Inferior parietal cortex (tissue), 1 donor: ENCODE results near the gene DOP1A.
"Not testable (repeated sequence)": the region's sequence is repeated elsewhere in the genome, so short reads cannot be mapped to it uniquely, and the experiment has no call there.

Experiments used
- DNase-seq: peaks from one replicate; pipeline ENCODE4 v3.0.0-alpha.2; 2016; ENCODE audit errors: extremely low spot score

Gene DOP1A

GRCh38 chr6:83153883-83154521 lies 86.5 kb downstream of the DOP1A start:
- DNase-seq: no peak

DNA sequence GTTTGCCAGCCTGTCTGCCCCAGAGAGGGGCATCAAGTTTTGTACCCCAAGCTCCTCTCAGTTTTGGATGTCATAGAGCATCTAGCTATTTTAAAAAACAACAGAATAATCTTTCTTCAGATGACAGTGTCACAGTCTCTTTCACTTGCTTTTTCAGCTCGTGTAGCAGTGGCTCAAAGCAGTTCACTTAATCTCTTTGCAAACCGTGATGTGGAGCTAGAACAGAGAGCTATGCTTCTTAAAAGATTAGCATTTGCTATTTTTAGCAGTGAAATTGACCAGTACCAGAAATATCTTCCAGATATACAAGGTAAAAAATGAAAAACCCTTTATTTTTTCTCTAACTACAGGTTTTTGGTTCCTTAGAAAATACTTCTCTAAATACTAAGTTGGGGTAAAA lies 88.3 kb downstream of the DOP1A start:
- DNase-seq: no peak

DNA sequence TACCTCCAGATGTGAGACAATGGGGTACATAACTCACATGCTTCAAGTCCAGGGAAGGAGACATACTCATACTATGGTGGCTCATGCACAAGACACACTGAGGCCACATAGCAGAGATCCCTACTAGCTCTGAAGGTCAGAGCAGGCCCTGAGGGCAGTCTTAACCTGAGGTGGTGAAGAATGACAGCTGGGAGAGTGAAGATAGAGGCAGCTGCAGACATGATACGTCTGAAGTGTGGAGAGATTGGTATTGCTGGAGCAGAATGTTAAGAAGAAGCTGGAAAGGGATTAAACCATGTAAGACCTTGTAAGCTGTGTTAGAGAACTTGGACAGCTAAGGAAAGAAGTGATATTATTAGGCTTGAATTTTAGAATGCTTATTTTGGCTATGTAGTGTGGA lies 92.7 kb downstream of the DOP1A start:
- no peak for DNase-seq

DNA sequence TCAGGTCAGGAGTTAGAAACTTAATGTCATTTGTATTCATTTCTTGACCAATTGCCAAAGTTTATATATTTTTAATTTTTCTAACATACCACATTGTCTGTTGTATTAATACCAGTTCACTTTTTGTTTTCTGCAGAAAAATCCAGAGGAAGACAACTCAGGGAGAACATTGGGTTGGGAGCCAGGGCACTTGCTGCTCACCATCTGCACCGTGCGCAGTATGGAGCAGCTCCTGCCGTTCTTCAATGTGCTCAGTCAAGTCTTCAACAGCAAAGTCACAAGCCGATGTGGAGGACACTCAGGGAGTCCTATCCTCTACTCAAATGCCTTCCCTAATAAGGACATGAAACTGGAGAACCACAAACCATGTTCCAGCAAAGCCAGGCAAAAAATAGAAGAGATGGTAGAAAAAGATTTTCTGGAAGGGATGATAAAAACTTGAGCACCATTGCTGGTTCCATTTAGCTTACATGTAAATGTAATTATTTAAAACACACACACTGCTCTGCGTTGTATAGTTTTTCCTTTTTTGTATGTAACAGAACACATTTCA lies 100.3 kb downstream of the DOP1A start:
- DNase-seq: no peak

DNA sequence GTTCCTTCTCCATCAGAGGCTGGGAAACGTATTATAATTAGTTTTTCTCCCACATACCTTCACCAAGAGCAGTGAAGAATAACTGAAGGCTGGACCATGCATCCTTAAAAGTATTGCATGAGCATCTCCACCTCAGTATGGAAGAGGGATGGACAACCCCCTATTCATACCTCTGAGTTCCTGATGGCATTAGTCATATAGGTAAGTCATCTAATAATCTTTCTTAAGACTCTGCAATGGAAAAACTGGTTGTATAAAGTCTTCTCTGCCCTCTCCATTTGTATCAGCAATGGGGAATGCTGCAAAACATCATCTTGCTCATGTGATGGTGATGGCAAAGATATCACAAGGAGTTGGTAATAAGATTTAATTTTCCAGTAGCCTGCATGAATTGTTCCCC lies 101.1 kb downstream of the DOP1A start:
- no peak for DNase-seq

DNA sequence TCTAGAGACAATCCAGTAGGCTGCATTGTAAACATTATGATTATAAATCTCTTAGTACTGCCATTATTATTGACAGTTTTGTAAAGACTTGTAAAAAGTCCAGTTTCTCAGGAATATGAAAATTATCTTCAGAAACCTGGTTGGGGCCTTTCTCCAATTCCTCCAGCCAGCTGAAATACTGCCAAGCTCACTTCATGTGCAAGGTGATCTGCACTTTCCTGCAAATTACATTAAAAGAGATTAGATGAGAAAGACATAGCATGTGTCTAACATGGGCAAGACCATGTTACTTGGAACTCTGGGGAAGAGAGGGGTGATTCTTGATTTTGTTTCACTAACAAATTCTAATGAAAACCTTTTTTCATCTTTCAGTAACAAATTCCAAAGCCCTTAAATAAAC lies 101.6 kb downstream of the DOP1A start:
- DNase-seq: no peak

DNA sequence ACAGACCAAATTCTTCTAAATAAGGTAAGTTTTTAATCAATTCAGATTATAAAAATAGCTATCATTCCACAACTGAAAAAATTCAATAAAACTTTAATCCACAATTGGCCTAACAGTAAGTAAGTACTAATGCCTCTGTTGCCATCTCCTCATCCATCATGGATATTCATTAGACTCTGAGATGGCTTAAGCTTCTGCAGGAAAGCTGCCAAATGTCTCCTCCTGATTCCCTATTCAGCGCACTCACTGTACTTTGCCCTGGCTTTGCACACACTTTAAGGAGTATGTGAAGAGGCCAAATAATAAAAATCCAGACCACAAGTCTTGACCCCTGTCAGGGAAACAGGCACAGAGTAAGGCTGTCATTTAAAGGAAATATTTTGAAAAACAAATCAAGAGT lies 102.0 kb downstream of the DOP1A start:
- DNase-seq: no peak

- DNase-seq: no peak
Observed at GRCh38 chr6:83176246-83176645, 108.8 kb downstream of the DOP1A start.

DNA sequence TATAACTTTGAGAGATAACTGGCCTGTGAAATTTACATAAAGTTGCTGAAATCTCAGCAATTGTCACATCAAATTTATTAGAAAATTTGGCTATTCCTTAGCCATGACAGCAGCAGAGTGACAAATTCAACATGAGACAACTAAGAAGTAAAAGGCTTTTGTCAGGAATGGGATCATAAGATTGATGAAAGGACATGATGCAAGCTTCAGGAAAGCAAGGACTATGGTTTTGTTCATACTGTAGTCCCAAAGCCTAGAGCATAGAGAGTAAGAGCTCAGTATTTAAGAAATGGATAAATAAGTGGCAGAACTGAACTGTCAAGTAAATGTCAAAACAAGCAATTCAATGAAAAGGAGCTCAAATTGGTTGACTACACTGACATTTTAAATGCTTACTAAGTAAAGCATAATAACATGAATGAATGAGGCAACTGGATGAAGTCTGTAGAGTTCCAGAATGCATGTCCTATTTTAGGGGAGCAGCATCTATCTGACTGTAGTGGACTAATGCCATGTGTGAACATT lies 113.0 kb downstream of the DOP1A start:
- no peak for DNase-seq

DNA sequence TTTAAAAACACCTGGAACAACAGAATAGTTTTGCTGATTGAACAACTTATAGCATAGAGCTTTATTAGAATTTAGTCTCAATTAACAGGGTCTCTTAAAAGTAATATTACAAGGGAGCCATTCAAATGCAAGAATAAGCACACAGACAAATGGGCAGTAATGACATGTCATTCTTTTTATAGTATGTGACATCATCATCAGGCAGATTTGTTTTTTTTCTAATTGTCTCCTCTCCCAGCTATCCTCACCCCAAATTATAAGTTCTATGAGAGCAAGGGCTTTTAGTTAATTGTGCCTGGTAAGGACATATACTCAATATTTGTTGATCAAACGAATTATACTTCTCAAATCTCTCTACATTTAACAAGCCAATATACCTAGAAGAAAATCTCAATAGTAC lies 114.6 kb downstream of the DOP1A start:
- DNase-seq: no peak

DNA sequence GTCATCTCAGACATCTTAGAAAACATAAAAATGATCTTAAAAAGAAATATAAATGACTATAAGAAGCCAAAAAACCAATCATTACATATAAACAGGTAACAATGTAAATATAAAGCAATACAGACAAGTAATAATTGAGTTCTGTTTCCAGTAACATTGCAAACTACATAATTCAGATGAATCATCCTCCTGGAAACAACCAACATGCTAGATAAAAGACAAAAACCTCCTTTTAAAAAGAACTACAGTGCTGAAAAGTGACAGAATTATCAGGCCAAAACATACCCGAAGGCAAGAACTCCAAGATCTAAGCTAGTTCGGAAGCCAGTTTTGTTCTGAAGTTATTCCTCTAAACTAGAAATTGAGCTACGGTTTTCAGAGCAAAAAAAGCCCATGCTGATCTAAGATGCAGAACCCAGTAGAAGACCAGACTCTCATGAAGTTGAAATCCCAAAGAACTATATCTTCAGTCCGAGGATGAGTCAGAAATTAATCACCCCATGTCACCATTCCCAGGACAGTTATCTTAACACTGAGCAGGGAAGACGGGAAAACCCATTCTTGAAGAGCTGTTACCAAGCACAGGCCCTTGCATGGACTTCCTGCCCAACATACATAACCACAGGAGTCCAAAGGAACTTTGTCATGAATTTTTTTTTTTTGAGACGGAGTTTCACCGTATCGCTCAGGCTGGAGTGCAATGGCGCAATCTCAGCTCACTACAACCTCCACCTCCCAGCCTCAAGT lies 115.8 kb downstream of the DOP1A start:
- no peak for DNase-seq

- DNase-seq: no peak
Observed at GRCh38 chr6:83185096-83185495, 117.6 kb downstream of the DOP1A start.

DNA sequence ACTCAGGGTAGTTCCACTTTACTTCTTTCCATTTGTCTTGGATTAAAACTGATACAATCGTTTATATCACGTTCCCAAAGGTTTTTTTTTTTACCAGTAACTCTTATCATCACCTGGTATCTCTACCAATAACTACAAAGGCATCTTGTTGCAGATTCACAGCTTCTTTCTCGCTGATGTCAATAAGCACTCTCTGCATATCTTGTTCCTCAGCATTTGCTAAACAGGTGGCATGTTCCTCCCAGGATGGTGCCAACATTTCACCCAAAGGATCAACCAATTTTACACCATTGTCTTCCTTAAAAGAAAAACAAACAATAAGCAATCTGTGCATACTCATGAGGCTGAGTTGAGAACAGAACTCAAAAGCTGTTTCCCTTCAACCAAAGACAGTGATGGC lies 121.0 kb downstream of the DOP1A start:
- no peak for DNase-seq

DNA sequence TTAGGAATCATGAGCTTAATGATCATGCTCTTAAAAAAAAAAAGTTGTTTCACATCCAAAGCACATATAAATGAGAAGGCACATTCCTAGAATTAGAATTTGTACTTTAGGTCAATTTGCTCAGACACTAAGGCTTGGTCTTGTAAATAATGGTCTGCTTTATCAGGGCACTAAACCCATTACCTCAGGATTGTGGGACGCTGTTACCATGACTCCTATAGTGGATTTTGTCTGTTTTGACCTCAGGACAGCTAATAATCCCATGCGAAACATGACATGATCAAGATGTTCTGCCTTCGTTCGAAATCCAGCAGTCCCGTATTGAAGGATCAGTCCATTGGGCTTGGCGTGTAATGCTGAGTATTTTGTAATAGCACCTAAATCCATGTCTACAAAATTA lies 123.2 kb downstream of the DOP1A start:
- no peak for DNase-seq

DNA sequence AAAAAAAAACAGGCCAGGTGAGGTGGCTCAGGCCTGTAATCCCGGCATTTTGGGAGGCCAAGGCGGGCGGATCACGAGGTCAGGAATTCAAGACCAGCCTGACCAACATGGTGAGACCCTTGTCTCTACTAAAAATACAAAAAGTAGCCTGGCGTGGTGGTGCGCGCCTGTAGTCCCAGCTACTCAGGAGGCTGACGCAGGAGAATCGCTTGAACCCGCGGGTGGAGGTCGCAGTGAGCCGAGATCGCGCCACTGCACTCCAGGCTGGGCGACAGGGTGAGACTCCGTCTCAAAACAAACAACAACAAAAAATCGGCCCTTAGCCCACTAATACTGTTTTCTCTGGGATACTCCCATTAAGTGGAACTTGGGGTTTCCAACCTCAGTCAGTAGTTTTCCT lies 124.5 kb downstream of the DOP1A start:
- DNase-seq: not testable (repeated sequence)

DNA sequence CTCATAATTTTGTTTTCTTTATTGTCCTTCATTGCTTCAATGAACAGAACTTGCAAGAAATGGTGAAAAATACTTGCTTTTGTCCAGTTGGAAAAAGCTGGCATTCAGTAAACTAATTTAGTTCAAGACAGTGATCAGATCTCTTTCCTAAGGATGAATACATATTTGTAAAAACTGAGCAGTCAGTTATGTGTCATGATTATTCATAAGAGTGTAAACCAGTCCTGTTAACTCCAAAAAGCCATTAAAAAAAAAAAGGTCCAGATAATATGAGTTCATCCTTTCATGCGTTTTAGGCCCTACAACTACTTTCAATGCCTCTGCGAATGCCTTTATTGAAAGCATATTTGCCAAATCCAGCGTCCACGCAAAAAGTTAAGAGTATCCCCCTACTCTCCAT lies 125.0 kb downstream of the DOP1A start:
- no peak for DNase-seq

GRCh38 chr6:83192871-83193746 lies 125.6 kb downstream of the DOP1A start, which contains the start of the genes PGM3 and RWDD2A:
Gene PGM3, minus strand, starts transcription at chr6:83193265. Its CDS starts 2,253 bp downstream, at chr6:83191012.
Gene RWDD2A, plus strand, starts transcription at chr6:83193357. Its CDS starts 1,095 bp downstream, at chr6:83194452.
- DNase-seq: peak; percentile 90

GRCh38 chr6:83193747-83194566 lies 126.5 kb downstream of the DOP1A start:
- DNase-seq: peak; percentile 44

GRCh38 chr6:83198486-83199172 lies 131.2 kb downstream of the DOP1A start:
- no peak for DNase-seq

DNA sequence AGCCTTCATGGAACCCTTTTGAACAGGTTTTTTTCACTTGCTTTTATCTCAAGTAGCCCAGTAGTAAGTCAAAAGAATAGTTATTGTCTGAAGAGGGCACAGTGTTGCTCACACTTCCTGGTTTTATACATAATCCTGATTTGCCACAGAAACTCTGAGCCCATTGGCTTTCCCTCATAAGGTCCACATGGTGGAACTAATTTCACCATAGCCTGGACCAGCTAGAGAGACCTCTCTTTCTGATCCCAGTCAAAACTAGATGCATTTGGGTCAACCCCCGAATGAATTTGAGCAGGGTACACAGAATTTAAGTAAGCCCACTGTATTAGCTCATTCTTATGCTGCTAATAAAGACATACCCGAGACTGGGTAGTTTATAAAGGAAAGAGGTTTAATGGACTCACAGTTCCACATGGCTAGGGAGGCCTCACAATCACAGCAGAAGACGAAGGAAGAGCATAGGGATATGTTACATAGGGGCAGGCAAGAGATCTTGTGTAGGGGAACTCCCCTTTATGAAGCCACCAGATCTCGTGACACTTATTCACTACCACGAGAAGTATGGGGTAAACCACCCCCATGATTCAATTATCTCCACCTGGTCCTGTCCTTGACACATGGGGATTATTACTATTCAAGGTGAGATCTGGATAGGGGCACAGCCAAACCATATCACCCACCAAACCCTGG lies 131.8 kb downstream of the DOP1A start:
- DNase-seq: no peak
